ENCODE results near the gene NXPH1.

Gene NXPH1

GRCh38 chr7:8507566-8507965 is 74.2 kb downstream of the NXPH1 start:
- no peak for DNase-seq (ENCODE audit: low spot score)

DNA sequence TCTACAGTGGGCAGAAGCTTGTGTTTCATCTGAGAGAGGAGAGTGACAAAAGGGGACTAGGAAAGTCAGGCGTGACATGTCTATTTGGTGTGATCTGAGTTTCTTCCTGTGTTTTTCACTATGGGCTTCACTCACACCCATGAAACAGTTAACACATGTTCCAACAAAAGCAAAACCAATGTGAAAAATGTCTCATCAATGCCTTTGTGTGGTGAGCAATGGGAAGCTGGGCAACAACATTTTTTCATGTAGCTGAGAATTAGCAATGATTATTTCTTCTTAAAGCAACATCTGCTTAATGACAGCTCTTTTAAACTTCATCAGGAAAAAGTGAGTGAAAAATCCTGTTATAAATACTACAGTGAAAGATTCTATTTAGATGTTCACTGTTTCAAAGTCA is 76.2 kb downstream of the NXPH1 start:
- DNase-seq (ENCODE audit: low spot score) = no peak

DNA sequence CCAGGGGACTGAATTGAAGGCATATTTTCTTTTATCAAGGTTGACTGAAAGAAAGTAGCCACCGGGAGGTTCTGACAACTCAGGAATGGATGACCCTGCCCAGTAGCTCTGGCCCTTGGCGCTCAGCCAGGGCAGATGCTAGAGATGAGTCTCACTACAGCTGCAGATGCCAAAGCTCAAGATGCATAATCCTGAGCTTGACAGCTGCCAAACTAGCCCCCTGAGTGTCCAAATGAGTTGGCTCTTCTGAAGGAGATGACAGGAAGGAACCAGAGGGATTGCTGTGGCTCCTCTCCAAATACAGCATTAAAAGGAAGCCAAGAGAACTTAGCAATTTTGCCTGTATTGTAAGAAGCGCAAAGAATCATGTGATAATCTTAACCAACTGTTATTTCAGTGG is 78.4 kb downstream of the NXPH1 start:
- DNase-seq (ENCODE audit: low spot score) = no peak

- no peak for DNase-seq (ENCODE audit: low spot score)
Observed at GRCh38 chr7:8514781-8515519, 81.5 kb downstream of the NXPH1 start.

GRCh38 chr7:8515640-8516185 is 82.3 kb downstream of the NXPH1 start:
- DNase-seq (ENCODE audit: low spot score) = no peak

DNA sequence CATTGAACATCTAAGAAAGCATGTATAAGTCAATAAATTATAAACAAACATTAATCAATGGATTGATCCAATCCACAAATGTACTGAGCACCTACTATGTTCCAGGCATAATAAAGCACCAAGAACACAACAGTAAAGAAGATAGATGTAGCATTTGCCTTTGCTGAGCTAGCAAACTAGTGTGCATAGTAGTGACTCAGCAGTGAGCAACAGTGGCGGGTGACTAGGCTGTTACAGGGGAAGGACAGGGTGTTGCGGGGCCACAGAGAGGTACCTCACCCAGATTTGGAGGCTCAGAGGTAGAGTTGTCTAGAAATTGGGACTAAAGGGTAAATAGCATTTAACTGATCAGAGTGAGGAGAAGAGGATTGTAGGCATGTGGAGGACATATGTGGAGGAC is 83.6 kb downstream of the NXPH1 start:
- no peak for DNase-seq (ENCODE audit: low spot score)

- no peak for DNase-seq (ENCODE audit: low spot score)
Observed at GRCh38 chr7:8528311-8528710, 94.9 kb downstream of the NXPH1 start.

DNA sequence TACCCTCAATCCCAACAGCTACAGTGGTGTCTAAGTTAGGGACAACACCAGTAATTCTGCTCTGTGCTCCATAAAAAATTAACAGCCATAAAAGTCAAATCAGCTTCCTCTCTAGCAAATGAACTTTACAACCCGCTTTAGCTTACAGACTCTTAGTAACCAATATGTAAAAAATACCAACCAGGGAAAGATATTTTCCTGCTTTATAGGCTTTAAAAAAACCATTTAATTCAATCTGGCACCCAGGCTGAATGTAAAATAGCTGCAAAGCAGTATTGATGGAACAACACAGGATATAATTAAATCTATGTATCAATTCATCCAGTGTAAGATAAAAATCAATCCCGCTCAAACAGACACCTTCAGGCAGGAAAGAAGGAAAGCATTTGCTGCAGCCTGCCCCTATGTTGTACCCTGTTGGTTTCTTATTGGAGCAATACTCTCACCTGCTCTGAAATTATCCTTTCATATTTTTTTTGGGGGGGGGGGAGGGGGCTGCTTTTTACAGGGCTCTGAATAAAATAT is 98.6 kb downstream of the NXPH1 start:
- DNase-seq (ENCODE audit: low spot score) = no peak

GRCh38 chr7:8536431-8536830 is 103.0 kb downstream of the NXPH1 start:
- no peak for DNase-seq (ENCODE audit: low spot score)

- no peak for DNase-seq (ENCODE audit: low spot score)
Observed at GRCh38 chr7:8549046-8549445, 115.6 kb downstream of the NXPH1 start.

GRCh38 chr7:8560501-8560900 is 127.1 kb downstream of the NXPH1 start:
- DNase-seq (ENCODE audit: low spot score) = no peak

- peak; percentile 10 for DNase-seq (ENCODE audit: low spot score)
Observed at GRCh38 chr7:8561449-8561848, 128.0 kb downstream of the NXPH1 start.

DNA sequence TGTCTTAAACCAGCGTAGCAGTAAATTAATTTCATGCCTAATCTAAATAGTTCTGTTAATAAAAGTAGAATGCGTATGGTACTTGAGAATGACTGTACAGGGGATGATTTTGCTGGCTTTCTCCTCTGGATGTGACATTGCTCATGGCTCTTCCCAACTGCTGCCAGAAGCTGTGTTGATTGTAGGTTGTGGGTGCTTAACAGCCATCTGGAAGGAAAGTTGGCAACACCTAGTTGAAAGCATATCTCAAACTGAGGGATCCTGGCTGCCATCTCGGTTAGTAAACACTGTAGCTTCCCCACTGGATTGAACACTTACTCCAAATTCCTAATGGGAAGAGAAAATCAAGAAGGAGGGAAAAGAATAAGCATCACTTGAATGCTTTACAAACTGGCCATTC is 130.9 kb downstream of the NXPH1 start:
- DNase-seq (ENCODE audit: low spot score) = peak; percentile 11

DNA sequence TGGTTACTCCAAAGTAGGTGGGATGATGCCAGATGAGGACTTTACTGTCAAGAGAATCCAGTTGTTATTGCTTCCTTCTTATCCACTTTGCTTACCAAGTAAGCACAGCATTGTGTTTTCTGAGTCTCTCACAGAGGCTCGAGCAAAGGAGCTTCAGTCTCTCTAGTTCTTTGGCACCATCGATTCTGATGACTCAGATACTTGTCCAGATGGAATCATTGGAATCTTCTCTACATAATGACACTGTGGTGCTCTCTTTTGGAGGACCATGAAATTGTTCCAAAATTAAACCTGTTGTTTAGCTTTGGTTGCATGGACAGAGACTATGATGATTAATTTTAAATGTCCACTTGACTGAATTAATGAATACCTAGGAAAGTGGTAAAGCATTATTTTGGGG is 132.6 kb downstream of the NXPH1 start:
- DNase-seq (ENCODE audit: low spot score) = peak; percentile 20

- no peak for DNase-seq (ENCODE audit: low spot score)
Observed at GRCh38 chr7:8567626-8568025, 134.2 kb downstream of the NXPH1 start.

DNA sequence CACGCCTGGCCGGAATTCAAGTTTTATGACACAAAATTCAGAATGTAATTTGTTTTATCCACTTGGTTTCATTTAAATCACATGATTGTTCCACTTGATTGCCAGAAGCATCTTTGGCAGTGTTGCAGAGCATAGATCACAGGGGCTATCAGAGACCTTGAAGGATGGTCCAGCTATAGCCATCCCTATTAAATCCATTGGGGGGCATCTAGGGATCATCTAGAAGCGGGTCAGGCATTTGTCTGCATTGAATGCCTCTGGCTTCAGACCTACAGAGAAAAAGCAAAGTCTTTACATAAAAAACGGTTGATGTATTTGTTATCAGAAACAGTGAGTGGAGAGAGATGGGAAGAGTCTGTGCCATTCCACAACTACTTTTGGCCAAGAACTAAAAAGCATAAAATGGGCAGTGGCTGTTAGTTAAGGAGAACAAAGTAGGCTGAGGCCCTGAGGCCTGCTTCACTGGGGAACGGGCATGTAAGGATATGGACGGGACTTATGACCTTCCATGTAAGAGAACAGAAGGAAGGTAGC is 146.3 kb downstream of the NXPH1 start:
- DNase-seq (ENCODE audit: low spot score) = no peak

DNA sequence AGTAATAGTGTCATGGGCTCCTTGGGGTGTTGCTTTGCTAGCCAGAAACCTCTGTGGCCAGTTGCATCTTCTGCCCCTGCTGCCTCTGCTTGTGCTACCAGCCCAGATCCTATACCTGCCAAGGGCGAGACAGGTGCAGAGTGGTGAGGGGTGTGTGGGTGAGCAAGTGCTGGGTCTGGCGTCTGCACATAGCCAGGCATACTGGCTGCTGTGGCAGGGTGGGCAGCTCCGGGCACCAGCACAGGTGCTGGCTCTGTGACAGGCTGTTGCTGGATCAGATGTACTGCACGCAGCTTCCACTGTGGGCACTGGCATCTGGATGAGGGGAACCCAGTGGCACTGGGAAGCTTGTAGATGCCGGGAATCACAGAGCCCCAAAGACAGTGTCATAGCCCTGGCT is 148.4 kb downstream of the NXPH1 start:
- DNase-seq (ENCODE audit: low spot score) = no peak

GRCh38 chr7:8582728-8583127 is 149.3 kb downstream of the NXPH1 start:
- no peak for DNase-seq (ENCODE audit: low spot score)

GRCh38 chr7:8585591-8585990 is 152.2 kb downstream of the NXPH1 start:
- no peak for DNase-seq (ENCODE audit: low spot score)

DNA sequence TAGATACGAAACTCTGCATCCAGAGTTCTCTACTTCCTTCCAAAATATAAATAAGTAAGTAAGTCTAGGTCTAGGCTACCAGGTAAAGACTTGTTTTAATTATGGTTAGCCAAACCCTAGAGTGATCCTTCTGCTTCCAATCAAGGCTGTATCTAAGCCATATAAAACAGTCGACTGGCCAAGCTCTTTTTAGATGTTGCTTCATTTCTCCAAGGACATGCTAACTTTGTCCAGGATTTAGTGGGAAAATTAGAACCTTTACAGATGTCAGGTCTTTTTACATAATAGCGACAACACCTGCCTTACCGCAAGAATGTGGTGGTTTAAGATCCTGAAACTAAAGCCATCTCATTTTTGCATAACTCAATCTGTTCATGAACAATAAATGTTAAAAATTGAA is 156.8 kb downstream of the NXPH1 start:
- no peak for DNase-seq (ENCODE audit: low spot score)

GRCh38 chr7:8590791-8591190 is 157.4 kb downstream of the NXPH1 start:
- DNase-seq (ENCODE audit: low spot score) = no peak

DNA sequence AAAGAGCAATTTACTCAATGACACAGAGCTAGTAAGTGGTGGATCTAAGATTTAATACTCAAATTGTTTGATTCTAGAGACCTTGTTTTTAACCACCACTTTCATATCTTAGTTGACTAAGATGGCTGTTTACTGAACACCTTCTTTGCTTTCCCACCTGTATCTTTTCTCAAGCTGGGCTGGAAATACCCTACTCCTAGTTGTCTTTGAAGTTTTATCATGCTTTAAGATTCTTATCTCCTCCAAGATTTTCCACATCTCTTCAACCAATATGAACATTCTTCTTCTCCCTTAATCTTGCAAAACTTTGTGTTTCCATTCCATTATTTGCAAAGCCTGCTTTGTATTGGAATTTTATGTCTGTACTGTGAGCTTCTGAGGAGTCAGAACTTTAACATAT is 157.9 kb downstream of the NXPH1 start:
- DNase-seq (ENCODE audit: low spot score) = no peak

DNA sequence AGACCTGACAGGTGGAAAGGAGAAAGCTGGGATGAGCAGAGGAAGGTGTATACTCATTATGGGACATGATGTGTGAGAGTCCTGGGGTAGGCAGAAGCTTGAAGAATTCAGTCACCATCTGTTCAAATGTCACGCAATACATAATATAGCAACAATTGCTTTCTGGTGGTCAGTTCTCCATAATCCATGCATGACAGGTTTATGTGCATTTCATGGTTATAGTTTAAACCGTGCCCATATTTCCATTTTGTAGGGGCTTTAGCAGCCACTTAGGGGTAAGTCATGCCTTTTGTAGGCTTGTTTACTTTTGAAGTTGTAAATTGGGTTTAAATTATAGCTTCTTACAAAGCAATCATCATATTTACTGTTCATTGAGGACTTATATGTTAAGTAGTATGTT is 158.8 kb downstream of the NXPH1 start:
- DNase-seq (ENCODE audit: low spot score) = no peak

DNA sequence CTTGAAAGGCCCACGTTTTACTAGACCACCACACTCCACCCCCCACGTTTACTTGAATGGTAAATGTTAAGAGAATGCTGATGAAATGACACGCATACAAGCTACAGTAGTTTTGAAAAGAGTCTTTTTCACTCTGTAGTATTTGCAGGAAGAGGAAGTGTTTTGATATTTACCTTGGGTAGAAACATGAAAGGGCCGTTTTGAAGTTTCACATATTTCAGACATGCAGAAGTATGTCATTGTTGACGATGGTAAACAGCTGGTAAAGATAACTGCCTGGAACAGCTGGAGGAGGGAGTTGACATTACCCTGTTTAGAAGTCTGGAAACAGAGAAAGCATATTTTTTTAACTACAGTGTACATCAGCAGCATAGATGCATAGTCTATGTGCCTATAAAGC is 160.7 kb downstream of the NXPH1 start:
- no peak for DNase-seq (ENCODE audit: low spot score)

Measured in pons (tissue), 1 donor.